Stomach (tissue), 19 donors: ENCODE data around the gene CDH23. TPM values are rescaled to one million over a fixed set of nuclear protein-coding genes. Genes with fewer than 3 reads are reported as not detected.

Experiments used
- DNase-seq, 2 donors: peaks; one replicate each; pipeline versions ENCODE4 v3.0.0 to v3.0.0-alpha.2; 2013 to 2019
- H3K27ac ChIP-seq, 5 donors: fragments of 200-600 bp in 4 of 5; sonication (generic) in 4 of 5; one replicate each; pipeline ENCODE4 v1.5.1; 2013 to 2019; ENCODE audit warnings: mild to moderate bottlenecking in 1 of 5, moderate library complexity in 1 of 5
- H3K27me3 ChIP-seq, 3 donors: fragments of 200-600 bp; sonication (generic); one replicate each; pipeline ENCODE4 v1.5.1; 2017 to 2019; ENCODE audit warnings: mixed run types in 1 of 3
- H3K36me3 ChIP-seq, 4 donors: fragments of 200-600 bp; sonication (generic); 1 replicate in 3 of 4; 2 replicates in 1 of 4; pipeline ENCODE4 v1.5.1; 2016 to 2019
- H3K4me1 ChIP-seq, 4 donors: fragments of 200-600 bp; sonication (generic); one replicate each; pipeline ENCODE4 v1.5.1; 2016 to 2019
- H3K4me3 ChIP-seq, 4 donors: fragments of 200-600 bp; sonication (generic) in 3 of 4; one replicate each; pipeline ENCODE4 v1.5.1; 2016 to 2019; ENCODE audit warnings: mild to moderate bottlenecking in 1 of 4
- H3K9me3 ChIP-seq, 4 donors: fragments of 200-600 bp; sonication (generic); one replicate each; pipeline ENCODE4 v1.5.1; 2016 to 2019
- EP300 ChIP-seq: sonication (generic); formaldehyde crosslinking; IDR thresholded peaks from one replicate; pipeline ENCODE4 v1.6.1; 2017; ENCODE audit warnings: antibody characterized with exemption
- POLR2A ChIP-seq, 4 donors: fragments of 450-650 bp; IDR thresholded peaks; one replicate each; pipeline ENCODE4 v1.6.1; 2016; ENCODE audit warnings: antibody characterized with exemption in 4 of 4, control low read depth in 2 of 4, mild to moderate bottlenecking in 1 of 4, moderate library complexity in 1 of 4
- POLR2AphosphoS5 ChIP-seq, 3 donors: sonication (generic); formaldehyde crosslinking; IDR thresholded peaks; one replicate each; pipeline ENCODE4 v1.6.1; 2016; ENCODE audit warnings: antibody characterized with exemption in 3 of 3
- WGBS, 5 donors: extraction: QIAGEN DNeasy Blood & Tissue Kit in 3 of 5; methylation state at CpG; one replicate each; pipeline versions ENCODE4 v1.1.5 to v1.1.7; 2013 to 2018; 5-methylcytosine and 5-hydroxymethylcytosine counted together
- intact Hi-C: fragments of 100-400 bp; cut with DNase I; formaldehyde crosslinking; loops from one replicate; pipeline ENCODE4 v1.15.1; 2023; ENCODE audit warnings: low total_unique reads
- long read RNA-seq, 10 donors: transcript quantifications; one replicate each; lab custom pipeline, GENCODE V29; 2026
- polyA plus RNA-seq, 3 donors: library from polyadenylated mRNA; stranded (reverse); fragments of 200-250 nt; gene quantifications; one replicate each; pipeline ENCODE4 v1.2.3, GENCODE V29; 2013
- total RNA-seq, 5 donors: library from RNA; depleted of rRNA; stranded (reverse); fragments of >200 nt; gene quantifications; one replicate each; pipeline versions ENCODE4 v1.1.0 to v1.2.3, GENCODE V29; 2014 to 2016
- TF ChIP-seq, protein P1 (sequence below), 7 experiments: fragments of 450-650 bp in 4 of 7; fragments of 200-600 bp in 3 of 7; sonication (generic) in 3 of 7; IDR thresholded peaks; one replicate each; pipeline ENCODE4 v1.5.1; 2016 to 2019; ENCODE audit warnings: antibody characterized with exemption in 7 of 7, control low read depth in 2 of 7, mild to moderate bottlenecking in 1 of 7
- donor health status: healthy with polysubstance abuse.
- donor health status: Bipolar disorder and iron deficiency.
- donor health status: healthy.

CDH23 gene
- total RNA-seq = 1 to 10 TPM; 1.7 to 8.2 (median 4.0) TPM
- polyA plus RNA-seq = under 1 TPM; 0.31 to 0.53 (median 0.37) TPM
- long read RNA-seq, donor 1, partial matches to known transcripts = 6 of 6 reads
- long read RNA-seq, donor 1, other reads (novel, unspliced or antisense) = 0 of 6 reads
- long read RNA-seq, donor 2, partial matches to known transcripts = 0 of 15 reads
- long read RNA-seq, donor 2, other reads (novel, unspliced or antisense) = 15 of 15 reads
- long read RNA-seq, donor 3 = 0 reads
- long read RNA-seq, donor 4 = 0 reads
- long read RNA-seq, donor 5 = 0 reads
- long read RNA-seq, donor 6 = 0 reads
- long read RNA-seq, donor 7, partial matches to known transcripts = 6 of 26 reads
- long read RNA-seq, donor 7, other reads (novel, unspliced or antisense) = 20 of 26 reads
- long read RNA-seq, donor 8, partial matches to known transcripts = 215 of 268 reads
- long read RNA-seq, donor 8, other reads (novel, unspliced or antisense) = 53 of 268 reads
- long read RNA-seq, donor 9 = 0 reads
- long read RNA-seq, donor 10 = 0 reads

DNA sequence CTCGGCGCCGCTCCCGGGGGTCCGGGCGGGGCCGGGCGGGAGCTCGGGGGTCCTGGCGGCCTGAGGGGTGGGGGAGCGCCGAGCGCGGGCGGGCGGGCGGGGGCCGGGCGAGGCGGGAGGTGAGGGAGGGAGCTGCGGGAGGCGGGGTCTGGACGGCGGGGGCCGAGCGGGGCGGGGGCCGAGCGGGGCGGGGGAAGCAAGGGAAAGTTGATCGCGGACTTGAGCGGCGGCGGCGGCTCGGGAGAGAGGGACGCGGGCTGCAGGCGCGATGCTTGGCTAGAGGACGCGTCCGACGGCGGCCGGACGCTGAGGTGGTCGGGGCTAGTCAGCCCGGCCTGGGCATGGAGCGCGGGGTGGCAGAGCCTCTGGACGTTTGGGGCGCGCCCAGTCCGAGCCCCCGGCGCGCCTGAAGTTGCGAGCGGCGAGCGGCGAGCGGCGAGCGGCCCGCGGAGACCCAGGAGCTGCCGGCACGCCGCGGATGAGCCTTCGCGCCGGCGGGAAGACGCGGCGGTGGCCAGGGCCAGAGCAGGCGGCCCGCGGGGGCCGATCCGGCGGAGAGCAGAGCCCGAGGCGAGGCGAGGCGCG, at the start of gene CDH23:
Gene CDH23, plus strand, starts transcription at position 210 of the 585 bp plus-strand sequence. CDS start 42,912 bp downstream, outside the sequence.
- intact Hi-C loops = loop anchor here (10.0 kb wide), 1 partner anchor 308 kb away; no protein-coding TSS in a partner anchor
- no peaks in the 10 kb centered on the region for H3K9me3 ChIP-seq
- peaks cover 5 to 76% (median 54%) of the 10 kb centered on the region in 3 donors for H3K27me3 ChIP-seq
- TF ChIP-seq EP300 = no peak
- no peak for TF ChIP-seq POLR2A (IDR thresholded peaks at IDR 0.05)
- TF ChIP-seq POLR2AphosphoS5 (IDR thresholded peaks at IDR 0.05) = no peak
- TF ChIP-seq, protein P1, sequence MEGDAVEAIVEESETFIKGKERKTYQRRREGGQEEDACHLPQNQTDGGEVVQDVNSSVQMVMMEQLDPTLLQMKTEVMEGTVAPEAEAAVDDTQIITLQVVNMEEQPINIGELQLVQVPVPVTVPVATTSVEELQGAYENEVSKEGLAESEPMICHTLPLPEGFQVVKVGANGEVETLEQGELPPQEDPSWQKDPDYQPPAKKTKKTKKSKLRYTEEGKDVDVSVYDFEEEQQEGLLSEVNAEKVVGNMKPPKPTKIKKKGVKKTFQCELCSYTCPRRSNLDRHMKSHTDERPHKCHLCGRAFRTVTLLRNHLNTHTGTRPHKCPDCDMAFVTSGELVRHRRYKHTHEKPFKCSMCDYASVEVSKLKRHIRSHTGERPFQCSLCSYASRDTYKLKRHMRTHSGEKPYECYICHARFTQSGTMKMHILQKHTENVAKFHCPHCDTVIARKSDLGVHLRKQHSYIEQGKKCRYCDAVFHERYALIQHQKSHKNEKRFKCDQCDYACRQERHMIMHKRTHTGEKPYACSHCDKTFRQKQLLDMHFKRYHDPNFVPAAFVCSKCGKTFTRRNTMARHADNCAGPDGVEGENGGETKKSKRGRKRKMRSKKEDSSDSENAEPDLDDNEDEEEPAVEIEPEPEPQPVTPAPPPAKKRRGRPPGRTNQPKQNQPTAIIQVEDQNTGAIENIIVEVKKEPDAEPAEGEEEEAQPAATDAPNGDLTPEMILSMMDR (IDR thresholded peaks at IDR 0.05) = no peak
- DNase-seq = peak; percentile 35 to 77
- H3K4me3 ChIP-seq = peak within 1 kb of the TSS; percentile 53 to 61 (median 56)
- no peaks in the 10 kb centered on the region for H3K36me3 ChIP-seq
- H3K4me1 ChIP-seq = peaks cover 17 to 24% (median 23%) of the 10 kb centered on the region in 4 donors
- H3K27ac ChIP-seq = peak within 1 kb of the TSS in 1 of 5 donors; percentile 75
- WGBS, 5 donors = 1 to 2% (median 1%) methylated on average over 35 to 91 of the region's 91 CpGs

DNA sequence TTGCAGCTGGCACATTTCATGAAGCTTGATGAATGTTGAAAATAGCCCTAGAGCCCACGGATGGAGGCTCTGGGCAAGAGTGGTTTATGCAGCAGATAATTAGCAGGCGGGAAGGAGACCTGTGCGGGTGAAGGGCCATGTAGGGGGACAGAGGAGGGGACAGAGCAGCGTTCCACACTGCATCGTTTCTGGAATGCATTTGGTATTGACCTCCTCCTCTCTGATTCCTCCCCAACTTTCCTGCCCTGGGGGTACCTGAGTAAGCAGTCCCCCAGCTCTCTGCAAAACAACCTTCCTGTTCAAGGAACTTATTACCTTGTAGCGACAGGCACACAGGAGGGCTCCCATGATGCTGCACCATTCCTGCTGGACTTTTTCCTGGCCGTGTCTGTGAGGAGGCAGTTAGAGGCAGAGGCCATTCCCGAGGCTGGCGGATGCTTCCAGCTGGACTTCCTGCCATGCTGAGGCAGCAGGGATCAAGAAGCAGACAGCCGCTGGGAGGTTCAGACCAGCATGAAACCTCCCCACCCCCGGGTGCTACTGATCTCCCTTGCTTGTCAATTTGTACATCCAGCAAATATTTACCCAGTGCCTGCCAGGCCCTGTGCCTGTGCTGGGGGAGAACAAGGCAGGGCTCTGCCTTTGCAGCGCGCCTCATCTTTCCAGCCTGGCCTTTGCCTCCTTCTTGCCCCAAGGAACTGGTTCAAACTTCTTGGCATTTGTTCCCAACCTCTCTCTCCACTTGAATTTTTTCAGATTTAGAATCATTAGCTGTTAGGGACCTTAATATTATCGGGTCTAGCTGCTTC, 48.9 kb upstream of the CDH23 start:
- WGBS, 5 donors = 66 to 74% (median 69%) methylated on average over 13 to 14 of the region's 14 CpGs

DNA sequence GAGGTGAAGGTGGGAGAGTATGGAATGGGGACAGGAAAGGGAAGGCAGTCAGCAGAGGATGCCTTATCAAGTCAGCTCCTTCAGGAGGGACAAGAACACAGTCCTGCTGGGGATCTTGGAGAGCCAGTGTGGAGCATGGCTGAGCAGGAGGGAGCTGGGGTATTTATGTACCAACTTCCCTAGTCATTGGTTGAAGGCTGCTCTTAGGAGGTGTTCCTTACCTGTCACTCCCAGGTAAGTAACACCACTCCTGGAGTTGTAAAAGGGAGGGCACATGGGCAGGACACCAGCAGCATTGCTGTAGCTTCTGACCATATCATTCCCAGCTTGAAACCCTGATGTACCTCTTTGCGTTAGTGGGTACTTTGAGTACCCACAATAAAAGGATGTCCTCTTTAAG, 47.9 kb upstream of the CDH23 start:
- TF ChIP-seq, protein P1 (IDR thresholded peaks at IDR 0.05) = no peak
- no peak for TF ChIP-seq EP300
- no peak for TF ChIP-seq POLR2A (IDR thresholded peaks at IDR 0.05)
- TF ChIP-seq POLR2AphosphoS5 (IDR thresholded peaks at IDR 0.05) = no peak
- Histone ChIP-seq H3K27me3 (no peaks in the 10 kb centered on the region), H3K27ac (peak overlapping the region in 1 of 5 donors; percentile 69), H3K36me3 (peaks cover 0 to 29% (median 26%) of the 10 kb centered on the region in 4 donors), H3K4me3 (no peak overlapping the region), H3K9me3 (no peaks in the 10 kb centered on the region), H3K4me1 (peaks cover 22 to 59% (median 24%) of the 10 kb centered on the region in 4 donors)
- intact Hi-C loops = no loop called here
- DNase-seq = no peak
- WGBS, 5 donors = 98 to 100% (median 100%) methylated on average over 1 of the region's 1 CpG

More for the DNA sequence above, 48.9 kb upstream of the CDH23 start:
- H3K27ac ChIP-seq = peak overlapping the region in 3 of 5 donors; percentile 13 to 69 (median 37)
- H3K36me3 ChIP-seq = peaks cover 0 to 18% (median 15%) of the 10 kb centered on the region in 4 donors
- no peak overlapping the region for H3K4me3 ChIP-seq
- DNase-seq = peak; percentile 57 to 61
- H3K4me1 ChIP-seq = peaks cover 28 to 69% (median 34%) of the 10 kb centered on the region in 4 donors
- no peaks in the 10 kb centered on the region for H3K27me3 ChIP-seq
- no peaks in the 10 kb centered on the region for H3K9me3 ChIP-seq
- TF ChIP-seq POLR2A (IDR thresholded peaks at IDR 0.05) = no peak
- peak in 1 of 3 donors; percentile 19 for TF ChIP-seq POLR2AphosphoS5 (IDR thresholded peaks at IDR 0.05)
- intact Hi-C loops = no loop called here

DNA sequence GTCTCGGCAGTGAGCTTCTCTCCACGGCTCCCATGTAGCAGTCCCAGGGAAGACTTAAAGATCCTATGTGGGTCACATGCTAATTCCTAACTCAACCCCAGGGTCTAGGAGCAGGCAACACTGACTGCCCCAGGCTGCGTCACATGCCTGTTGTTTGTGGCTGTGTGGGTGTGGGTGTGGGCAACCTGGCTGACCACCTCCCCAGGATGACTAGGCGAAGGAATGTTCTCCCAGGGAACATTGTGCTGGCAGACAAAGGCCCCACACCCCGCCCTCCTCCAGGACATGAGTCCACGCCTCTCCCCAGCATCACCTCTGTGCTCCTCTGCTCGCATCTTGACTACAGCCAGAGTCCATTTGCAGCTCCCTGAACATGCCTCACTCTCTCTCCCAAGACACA, 47.3 kb upstream of the CDH23 start:
- peaks cover 0 to 34% (median 31%) of the 10 kb centered on the region in 4 donors for H3K36me3 ChIP-seq
- no peaks in the 10 kb centered on the region for H3K9me3 ChIP-seq
- peaks cover 17 to 53% (median 19%) of the 10 kb centered on the region in 4 donors for H3K4me1 ChIP-seq
- H3K4me3 ChIP-seq = no peak overlapping the region
- no peak for DNase-seq
- H3K27me3 ChIP-seq = no peaks in the 10 kb centered on the region
- TF ChIP-seq POLR2A (IDR thresholded peaks at IDR 0.05) (no peak), POLR2AphosphoS5 (IDR thresholded peaks at IDR 0.05) (no peak), EP300 (no peak)
- TF ChIP-seq, protein P1 (IDR thresholded peaks at IDR 0.05) = no peak
- intact Hi-C loops = no loop called here
- WGBS, 5 donors = 93 to 98% (median 95%) methylated on average over 6 to 7 of the region's 7 CpGs
- H3K27ac ChIP-seq = peak overlapping the region in 1 of 5 donors; percentile 69
